Heart left ventricle (tissue), 16 donors: ENCODE measurements around the gene CYB5RL. TPM values are rescaled to one million over a fixed set of nuclear protein-coding genes. Genes with fewer than 3 reads are reported as not detected.

Experiments used
- ATAC-seq, 4 donors: fragments of 200-7000 bp; cut with Tn5 transposase; one replicate each; pipeline ENCODE4 v1.9.1; 2020 to 2022; ENCODE audit warnings: moderate library complexity in 4 of 4, mild to moderate bottlenecking in 3 of 4, moderate number of reproducible peaks in 1 of 4
- DNase-seq, 5 donors: peaks; one replicate each; pipeline ENCODE4 v3.0.0-alpha.2; 2020
- H3K27ac ChIP-seq, 12 donors: fragments of 200-600 bp; sonication (generic) in 4 of 12; one replicate each; pipeline versions ENCODE4 v1.5.0 to v1.8.0; 2016 to 2022; ENCODE audit warnings: mild to moderate bottlenecking in 2 of 12
- H3K27me3 ChIP-seq, 9 donors: fragments of 200-600 bp; sonication (generic) in 2 of 9; one replicate each; pipeline versions ENCODE4 v1.5.1 to v1.8.0; 2016 to 2022; ENCODE audit warnings: mild to moderate bottlenecking in 3 of 9
- H3K36me3 ChIP-seq, 9 donors: fragments of 200-600 bp; sonication (generic) in 2 of 9; one replicate each; pipeline versions ENCODE4 v1.5.0 to v1.8.0; 2018 to 2022; ENCODE audit warnings: mild to moderate bottlenecking in 2 of 9
- H3K4me1 ChIP-seq, 12 donors: fragments of 200-600 bp; sonication (generic) in 4 of 12; one replicate each; pipeline versions ENCODE4 v1.5.0 to v1.8.0; 2016 to 2022; ENCODE audit warnings: mild to moderate bottlenecking in 3 of 12
- H3K4me3 ChIP-seq, 12 donors: fragments of 200-600 bp; sonication (generic) in 4 of 12; one replicate each; pipeline versions ENCODE4 v1.5.0 to v1.8.0; 2017 to 2022; ENCODE audit warnings: mild to moderate bottlenecking in 9 of 12, moderate library complexity in 4 of 12
- H3K9me3 ChIP-seq, 12 donors: fragments of 200-600 bp; sonication (generic) in 4 of 12; one replicate each; pipeline versions ENCODE4 v1.5.0 to v1.8.0; 2016 to 2022; ENCODE audit warnings: mild to moderate bottlenecking in 1 of 12
- POLR2A ChIP-seq, 2 donors: fragments of 450-650 bp; IDR thresholded peaks; one replicate each; pipeline ENCODE4 v1.6.1; 2017; ENCODE audit warnings: antibody characterized with exemption in 2 of 2, mild to moderate bottlenecking in 2 of 2, moderate library complexity in 2 of 2
- whole genome bisulfite sequencing, 4 donors: extraction: QIAGEN DNeasy Blood & Tissue Kit in 2 of 4; methylation state at CpG; one replicate each; pipeline versions ENCODE4 v1.1.5 to v1.1.7; 2013 to 2018; 5-methylcytosine and 5-hydroxymethylcytosine counted together
- intact Hi-C, 10 donors: fragments of 100-400 bp; cut with DNase I; formaldehyde crosslinking; loops; one replicate each; pipeline versions ENCODE4 v1.11.1 to v1.14.2; 2022
- polyA plus RNA-seq, 2 donors: library from polyadenylated mRNA; stranded (reverse); fragments of 200-250 nt; gene quantifications; one replicate each; pipeline ENCODE4 v1.2.3, GENCODE V29; 2013
- total RNA-seq, 9 donors: library from RNA; depleted of rRNA in 2 of 9; stranded (reverse); fragments of >200 nt in 2 of 9; fragmentation: NEBNext Ultra II Directional in 3 of 9; extraction: Animal tissue kit (Norgen Biotek cat#: 25700) in 3 of 9; gene quantifications; one replicate each; pipeline versions ENCODE4 v1.1.0 to v1.2.4, GENCODE V29; 2016 to 2023
- TF ChIP-seq, protein P1 (sequence below), 12 donors: fragments of 200-600 bp; sonication (generic) in 4 of 12; IDR thresholded peaks; one replicate each; pipeline versions ENCODE4 v1.5.0 to v1.8.0; 2018 to 2022; ENCODE audit warnings: antibody characterized with exemption in 12 of 12, mild to moderate bottlenecking in 5 of 12
- donor health status: ischemic (EF 13 %, LVEDD 7.1; RV severe dilation, severe dysfunction).
- donor health status: healthy with polysubstance abuse.
- donor health status: DM: no; HTN: yes; CAD: no.
- donor health status: DM: no; HTN: no; CAD: no.
- donor health status: ischemic (EF 25% LVEDD 6.9; RV normal size, moderate dysfunction).
- donor health status: ischemic (EF 25% LVEDD 5.7; RV mildly dilated, moderate dysfunction).
- donor health status: healthy.
- donor health status: DM: yes; HTN: yes; CAD: no.
- donor health status: ischemic (EF 35%, LVEDD 5.7; RV mildly dilated, moderate dysfunction).
- donor health status: nonischemic (EF 11% LVEDD 7.7; RV severe dilation, severe dysfunction).
- donor health status: DM: yes; HTN: yes; CAD: no.
- donor health status: PGD.
- donor health status: ischemic (EF 29% LVEDD 5.4; RV normal size, mild dysfunction).
- donor health status: nonischemic (EF 23%, LVEDD 6.1; RV moderate dilation, normal function).

CYB5RL gene
- total and polyA plus RNA-seq, 11 donors = 2.2 to 7.5 (median 4.3) TPM

DNA sequence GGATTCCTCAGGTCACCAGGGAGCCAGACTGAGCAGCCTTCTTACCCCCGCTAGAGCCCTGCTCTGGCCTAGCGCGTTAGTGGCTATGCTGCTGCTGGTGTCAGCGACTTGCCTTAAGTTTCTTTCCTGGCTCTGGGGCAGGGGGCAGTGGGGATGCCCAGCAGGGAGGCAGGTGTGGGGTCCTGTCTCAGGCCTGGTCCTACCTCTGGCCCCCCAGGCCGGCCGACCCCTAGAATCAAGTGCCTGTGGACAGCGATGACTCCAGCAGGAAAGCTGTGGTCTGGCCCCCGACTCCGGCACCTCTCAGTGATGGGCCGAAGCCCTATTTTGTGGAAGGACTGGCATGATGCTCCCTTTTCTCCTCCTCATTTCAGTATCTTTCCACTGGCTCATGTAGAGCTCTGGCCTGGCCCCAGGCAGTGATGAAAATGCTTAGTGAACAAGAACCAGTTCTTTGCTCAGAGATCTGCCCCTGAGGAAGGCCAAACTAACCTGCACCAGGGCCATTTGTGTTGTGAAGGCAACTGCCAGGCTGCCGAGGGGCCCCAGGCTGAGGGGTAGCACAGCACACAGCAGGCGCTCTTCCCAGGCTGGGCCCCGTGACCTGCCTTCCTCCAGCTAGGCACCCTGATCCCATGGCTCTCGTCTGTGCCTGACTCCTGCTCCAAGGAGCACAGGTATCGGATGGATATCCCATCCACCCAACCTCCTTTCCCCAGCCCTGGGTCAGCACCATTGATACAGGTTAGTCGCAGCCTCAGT, 23.8 kb upstream of the CYB5RL start:
- DNase-seq (no peak), ATAC-seq (no peak)
- H3K27ac ChIP-seq = no peak overlapping the region
- WGBS, 4 donors = 94 to 95% (median 95%) methylated on average over 16 of the region's 16 CpGs
- intact Hi-C loops = loop anchor here in 1 of 10 donors (10.0 kb wide), 1 partner anchor 181 kb away; the partner anchor contains the start of gene SSBP3
- TF ChIP-seq POLR2A (IDR thresholded peaks at IDR 0.05) = no peak
- TF ChIP-seq, protein P1, sequence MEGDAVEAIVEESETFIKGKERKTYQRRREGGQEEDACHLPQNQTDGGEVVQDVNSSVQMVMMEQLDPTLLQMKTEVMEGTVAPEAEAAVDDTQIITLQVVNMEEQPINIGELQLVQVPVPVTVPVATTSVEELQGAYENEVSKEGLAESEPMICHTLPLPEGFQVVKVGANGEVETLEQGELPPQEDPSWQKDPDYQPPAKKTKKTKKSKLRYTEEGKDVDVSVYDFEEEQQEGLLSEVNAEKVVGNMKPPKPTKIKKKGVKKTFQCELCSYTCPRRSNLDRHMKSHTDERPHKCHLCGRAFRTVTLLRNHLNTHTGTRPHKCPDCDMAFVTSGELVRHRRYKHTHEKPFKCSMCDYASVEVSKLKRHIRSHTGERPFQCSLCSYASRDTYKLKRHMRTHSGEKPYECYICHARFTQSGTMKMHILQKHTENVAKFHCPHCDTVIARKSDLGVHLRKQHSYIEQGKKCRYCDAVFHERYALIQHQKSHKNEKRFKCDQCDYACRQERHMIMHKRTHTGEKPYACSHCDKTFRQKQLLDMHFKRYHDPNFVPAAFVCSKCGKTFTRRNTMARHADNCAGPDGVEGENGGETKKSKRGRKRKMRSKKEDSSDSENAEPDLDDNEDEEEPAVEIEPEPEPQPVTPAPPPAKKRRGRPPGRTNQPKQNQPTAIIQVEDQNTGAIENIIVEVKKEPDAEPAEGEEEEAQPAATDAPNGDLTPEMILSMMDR (IDR thresholded peaks at IDR 0.05) = no peak
- peaks cover 0 to 26% (median 14%) of the 10 kb centered on the region in 9 donors for H3K36me3 ChIP-seq
- H3K27me3 ChIP-seq = no peaks in the 10 kb centered on the region
- H3K9me3 ChIP-seq = no peaks in the 10 kb centered on the region
- H3K4me1 ChIP-seq = peaks cover 0 to 44% (median 22%) of the 10 kb centered on the region in 12 donors
- no peak overlapping the region for H3K4me3 ChIP-seq

DNA sequence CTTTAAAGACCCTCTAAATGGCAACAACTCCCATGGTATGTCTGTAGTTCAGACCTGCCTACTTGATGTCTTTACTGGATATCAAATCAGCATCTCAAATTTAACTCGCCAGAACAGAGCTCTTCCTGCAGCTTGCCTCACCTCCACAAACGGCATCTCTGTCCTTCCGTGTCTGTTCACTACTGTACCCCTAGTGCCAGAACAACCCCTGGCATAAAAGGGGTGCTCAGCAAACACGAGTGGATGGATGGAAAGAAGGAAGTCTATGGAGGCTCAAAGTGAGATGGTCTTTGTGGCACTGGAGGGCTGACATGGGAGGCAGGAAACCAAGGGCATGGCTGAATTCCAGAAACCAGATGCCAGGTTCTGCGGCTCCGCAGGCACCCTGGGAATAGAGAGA, 22.9 kb upstream of the CYB5RL start:
- DNase-seq (no peak), ATAC-seq (no peak)
- H3K9me3 ChIP-seq = no peaks in the 10 kb centered on the region
- intact Hi-C loops = loop anchor here in 1 of 10 donors (10.0 kb wide), 1 partner anchor 182 kb away; the partner anchor contains the start of gene SSBP3
- H3K27ac ChIP-seq = no peak overlapping the region
- peaks cover 0 to 29% (median 20%) of the 10 kb centered on the region in 9 donors for H3K36me3 ChIP-seq
- TF ChIP-seq, protein P1 (IDR thresholded peaks at IDR 0.05) = no peak
- no peak for TF ChIP-seq POLR2A (IDR thresholded peaks at IDR 0.05)
- no peak overlapping the region for H3K4me3 ChIP-seq
- H3K27me3 ChIP-seq = no peaks in the 10 kb centered on the region
- 69 to 76% (median 72%) methylated on average over 6 of the region's 6 CpGs for WGBS, 4 donors
- H3K4me1 ChIP-seq = peaks cover 0 to 46% (median 23%) of the 10 kb centered on the region in 12 donors

DNA sequence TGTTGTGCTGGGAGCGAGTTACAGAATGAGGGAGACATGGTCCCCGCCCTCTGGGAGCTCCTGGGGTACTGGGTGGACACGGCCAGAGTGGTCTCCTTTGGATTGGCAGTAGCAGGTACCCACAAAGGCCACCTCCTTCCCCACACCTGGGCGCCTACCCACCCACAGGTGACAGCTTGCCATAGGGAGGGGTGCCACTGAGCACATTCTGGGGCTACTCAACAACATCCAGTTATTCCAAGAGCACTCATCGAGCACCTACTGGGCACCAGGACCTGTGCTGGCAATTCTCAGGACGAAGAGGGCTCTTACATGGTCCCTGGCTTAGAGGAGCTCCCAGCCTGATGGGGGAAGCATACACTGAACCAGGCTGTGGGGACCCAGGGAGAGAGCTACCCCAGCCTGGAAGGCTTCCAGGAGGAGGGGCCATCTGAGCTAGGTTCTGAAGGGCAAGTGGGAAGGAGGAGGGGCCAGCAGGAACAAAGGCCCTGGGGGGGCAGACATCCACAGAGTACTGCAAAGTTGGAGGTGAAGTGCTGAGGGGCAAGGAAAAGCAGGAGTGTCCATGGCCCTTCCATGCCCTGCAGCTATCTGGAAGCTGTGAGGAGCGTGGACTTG, 22.1 kb upstream of the CYB5RL start:
- DNase-seq = no peak
- 95 to 96% (median 96%) methylated on average over 6 to 7 of the region's 7 CpGs for WGBS, 4 donors
- Histone ChIP-seq H3K36me3 (peaks cover 0 to 32% (median 27%) of the 10 kb centered on the region in 9 donors), H3K4me1 (peaks cover 0 to 45% (median 23%) of the 10 kb centered on the region in 12 donors), H3K27ac (no peak overlapping the region), H3K4me3 (no peak overlapping the region), H3K9me3 (no peaks in the 10 kb centered on the region), H3K27me3 (no peaks in the 10 kb centered on the region)
- no peak for TF ChIP-seq POLR2A (IDR thresholded peaks at IDR 0.05)
- TF ChIP-seq, protein P1 (IDR thresholded peaks at IDR 0.05) = no peak
- no peak for ATAC-seq
- intact Hi-C loops = loop anchor here in 1 of 10 donors (10.0 kb wide), 1 partner anchor 183 kb away; the partner anchor contains the start of gene SSBP3
